Stimulated activated CD8-positive, alpha-beta memory T cell treated with anti-CD3 and anti-CD28 coated beads, Interleukin-4, amount 100 ng/mL, for 24 hours (primary cell): ENCODE results near the gene PWWP2B.
A peak's percentile ranks its signal among the peaks of the same experiment; 100 is the strongest.

Source experiments
- DNase-seq: peaks from one replicate; pipeline ENCODE4 v3.0.0-alpha.2; 2020; ENCODE audit warnings: low read depth

Gene PWWP2B

GRCh38 chr10:132394936-132395703 is 1.9 kb upstream of the PWWP2B start:
- no peak for DNase-seq

- no peak for DNase-seq
Observed at GRCh38 chr10:132395704-132396493, 1.1 kb upstream of the PWWP2B start.

DNA sequence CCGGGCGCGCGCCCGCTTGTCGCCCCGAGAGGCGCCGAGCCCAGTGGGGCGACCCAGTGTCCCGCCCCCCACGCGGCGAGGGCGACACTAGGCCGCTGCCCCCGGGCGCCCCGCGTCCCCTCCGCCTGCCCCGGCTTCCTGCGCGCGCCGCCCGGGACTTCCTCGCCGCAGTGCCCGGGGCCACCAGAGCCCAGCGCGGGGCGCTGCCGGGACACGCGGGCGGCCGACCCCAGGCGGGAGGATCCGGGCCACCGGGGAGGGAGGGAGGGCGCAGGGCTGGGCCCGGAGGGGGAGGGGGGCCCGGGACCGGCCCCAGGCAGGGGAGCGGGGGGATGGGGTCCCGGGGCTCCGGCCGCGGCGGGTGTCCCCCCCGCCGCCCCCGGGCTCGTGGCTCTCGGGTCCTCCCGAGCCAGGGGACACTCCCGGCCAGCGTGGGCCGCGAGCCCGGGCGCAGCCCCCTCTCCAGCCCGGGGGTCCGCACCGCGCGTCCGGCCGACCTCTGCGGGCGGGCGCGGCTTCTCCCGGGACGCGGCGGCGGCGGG is 435 bp upstream of the PWWP2B start:
- peak; percentile 24 for DNase-seq

GRCh38 chr10:132397671-132398565 is 918 bp downstream of the PWWP2B start:
- DNase-seq, result no peak

- DNase-seq, result no peak
Observed at GRCh38 chr10:132398566-132398991, 1.6 kb downstream of the PWWP2B start.

DNA sequence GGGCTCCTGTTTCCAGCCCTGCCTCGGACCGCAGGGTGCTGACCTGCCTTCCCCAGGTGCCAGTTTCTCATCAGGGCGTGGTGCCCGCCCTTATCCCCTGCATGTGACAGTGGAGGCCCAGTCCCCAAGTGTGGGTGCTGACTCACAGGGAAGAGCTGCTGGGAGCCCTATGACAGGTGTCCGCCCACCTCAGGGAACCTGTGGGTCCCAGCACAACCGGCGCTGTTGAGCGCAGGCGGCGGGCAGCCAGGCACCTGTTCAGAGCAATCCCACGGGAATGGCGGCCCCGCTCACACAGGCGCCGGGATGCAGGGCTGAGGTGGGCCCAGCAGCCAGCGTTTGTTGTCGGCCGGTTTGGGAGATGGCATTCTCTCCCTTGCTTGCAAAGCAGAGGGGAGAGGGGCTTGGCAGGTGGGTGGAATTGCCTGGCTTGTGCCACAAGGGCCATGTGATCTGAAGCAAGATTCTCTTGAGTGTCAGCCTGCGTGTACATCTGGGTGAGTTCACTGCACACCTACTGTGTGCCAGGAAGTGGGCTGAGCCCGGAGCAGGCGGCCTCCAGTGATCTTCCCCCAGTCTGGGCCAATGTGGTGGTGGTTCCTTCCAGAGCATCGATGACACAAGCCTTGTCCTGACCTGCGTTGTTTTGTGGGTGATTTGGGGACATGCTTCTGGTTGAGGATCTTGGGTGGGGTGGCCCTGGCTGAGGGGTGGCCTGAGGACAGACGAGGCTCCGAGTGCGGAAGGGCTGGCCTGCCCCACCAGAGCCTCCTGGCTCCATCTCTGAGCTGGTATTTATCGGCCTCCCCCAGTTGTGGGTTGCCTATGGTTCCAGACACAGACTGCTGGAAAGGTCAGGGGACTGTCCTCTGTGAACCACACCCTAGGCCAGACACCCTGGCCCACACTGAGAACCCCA is 2.4 kb downstream of the PWWP2B start:
- no peak for DNase-seq

DNA sequence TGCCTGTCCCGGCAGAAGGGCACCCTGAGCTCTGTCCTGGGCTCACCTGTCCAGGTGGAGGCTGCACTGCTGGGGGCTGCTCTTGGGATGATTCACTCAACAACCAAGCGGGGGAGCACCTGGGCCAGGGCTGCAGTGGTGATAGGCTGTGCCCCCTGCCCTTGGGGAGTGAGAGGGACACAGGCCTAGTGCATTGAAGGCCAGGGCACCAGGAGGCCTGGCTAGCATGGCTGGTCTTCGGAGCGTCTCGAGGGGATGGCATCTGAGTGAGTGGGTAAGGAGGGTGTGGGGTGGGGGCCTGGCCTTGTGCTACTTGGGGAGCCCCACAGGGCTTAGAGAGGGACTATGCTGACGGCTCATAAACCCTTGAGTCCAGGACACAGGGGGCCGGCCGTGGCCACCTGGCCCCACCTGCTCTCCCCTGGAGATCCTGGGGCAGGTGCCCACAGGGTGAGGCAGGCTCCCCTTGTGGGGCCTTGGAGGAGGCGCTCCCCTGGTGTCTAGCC is 3.1 kb downstream of the PWWP2B start:
- DNase-seq, result no peak

DNA sequence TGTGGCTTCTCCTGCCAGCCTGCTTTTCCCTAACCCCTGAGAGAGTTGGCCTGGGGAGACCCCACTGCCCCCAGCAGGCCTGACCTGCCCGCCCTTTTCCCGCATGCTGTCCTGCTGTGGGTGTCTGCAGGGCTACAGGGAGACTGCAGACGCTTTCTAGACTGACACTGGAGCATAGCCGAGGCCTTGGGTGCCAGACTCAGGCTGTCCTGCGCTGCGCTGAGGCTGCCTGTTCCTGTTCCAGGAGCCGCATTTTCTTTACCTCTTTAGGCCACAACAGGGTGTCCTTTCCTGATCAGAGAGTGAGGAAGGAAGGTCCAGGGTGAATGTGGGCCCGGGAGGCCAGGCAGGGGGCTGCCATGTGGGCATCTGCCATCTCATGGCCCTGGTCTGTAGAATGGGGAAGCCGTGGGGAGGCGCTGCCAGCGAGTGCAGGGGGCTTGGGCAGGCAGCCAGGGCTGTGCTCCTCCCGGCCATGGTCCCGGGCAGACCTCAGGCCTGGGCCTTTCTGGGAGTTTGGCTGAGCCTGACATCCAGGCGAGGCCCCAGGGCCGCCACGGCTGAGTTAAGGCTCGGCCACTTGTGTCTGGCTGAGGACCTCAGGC is 3.6 kb downstream of the PWWP2B start:
- DNase-seq, result no peak

DNA sequence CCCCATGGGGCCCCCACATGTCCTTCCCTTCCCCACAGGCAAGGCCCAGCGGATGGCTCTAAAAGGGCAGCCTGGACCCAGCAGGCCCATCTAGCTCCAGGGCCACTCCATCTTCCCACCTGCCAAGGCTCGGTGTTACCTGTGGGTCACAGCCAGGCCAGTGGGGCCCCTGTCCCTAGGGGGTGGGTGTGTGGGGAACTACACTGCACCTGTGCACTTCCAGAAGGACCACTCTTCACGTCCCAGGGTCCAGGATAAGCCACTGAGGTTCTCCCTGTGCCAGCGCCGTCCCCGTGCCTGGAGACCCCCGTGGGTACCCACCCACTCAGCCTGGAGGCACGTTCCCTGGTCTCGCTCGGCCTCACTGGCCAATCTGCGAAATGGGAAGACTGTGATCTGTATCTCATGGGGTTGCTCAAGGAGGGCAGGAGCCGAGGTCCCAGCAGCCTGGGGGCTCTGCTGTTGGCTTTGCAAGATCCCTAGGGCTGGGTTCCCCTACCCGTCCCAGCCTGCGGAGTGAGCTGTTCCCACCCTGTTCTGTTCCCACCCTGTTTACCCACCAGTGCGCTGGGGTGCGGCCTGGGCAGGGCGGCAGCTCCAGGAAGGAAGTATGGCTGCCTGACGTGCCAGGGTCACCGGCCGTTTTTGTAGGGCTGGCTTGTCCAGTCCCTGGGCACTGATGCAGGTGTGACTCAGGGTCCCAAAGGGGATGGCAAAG is 4.6 kb downstream of the PWWP2B start:
- no peak for DNase-seq

GRCh38 chr10:132402781-132403241 is 5.8 kb downstream of the PWWP2B start:
- no peak for DNase-seq

- no peak for DNase-seq
Observed at GRCh38 chr10:132403511-132404168, 6.6 kb downstream of the PWWP2B start.

DNA sequence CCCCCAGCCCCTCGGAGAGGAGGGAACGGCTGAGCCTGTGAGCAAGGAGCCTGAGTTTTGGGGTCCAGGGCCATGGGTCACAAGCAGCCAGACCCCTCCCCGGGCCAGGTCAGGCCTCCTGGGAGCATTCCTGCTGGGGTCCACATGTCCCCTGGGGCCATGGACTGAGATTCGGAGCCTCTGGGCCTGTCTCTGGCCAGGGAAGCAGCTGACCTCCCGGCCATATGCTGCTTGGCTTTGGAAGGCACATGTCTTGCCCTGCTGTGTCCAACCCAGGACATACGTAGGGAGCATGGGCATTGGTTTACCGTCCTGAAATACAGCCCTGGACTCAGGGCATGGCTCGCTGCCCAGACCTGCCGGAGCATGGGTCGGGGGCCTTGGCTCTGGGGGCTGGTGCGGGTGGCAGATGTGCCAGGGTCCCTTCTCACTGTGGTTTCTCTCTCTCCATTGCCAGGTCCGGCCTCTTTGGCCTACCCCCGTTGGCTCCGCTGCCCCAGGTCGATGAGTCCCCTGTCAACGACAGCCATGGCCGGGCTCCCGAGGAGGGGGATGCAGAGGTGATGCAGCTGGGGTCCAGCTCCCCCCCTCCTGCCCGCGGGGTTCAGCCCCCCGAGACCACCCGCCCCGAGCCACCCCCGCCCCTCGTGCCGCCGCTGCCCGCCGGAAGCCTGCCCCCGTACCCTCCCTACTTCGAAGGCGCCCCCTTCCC is 7.3 kb downstream of the PWWP2B start:
- DNase-seq, result no peak

- DNase-seq, result no peak
Observed at GRCh38 chr10:132404911-132405462, 8.0 kb downstream of the PWWP2B start.

- DNase-seq, result no peak
Observed at GRCh38 chr10:132405463-132405991, 8.5 kb downstream of the PWWP2B start.

DNA sequence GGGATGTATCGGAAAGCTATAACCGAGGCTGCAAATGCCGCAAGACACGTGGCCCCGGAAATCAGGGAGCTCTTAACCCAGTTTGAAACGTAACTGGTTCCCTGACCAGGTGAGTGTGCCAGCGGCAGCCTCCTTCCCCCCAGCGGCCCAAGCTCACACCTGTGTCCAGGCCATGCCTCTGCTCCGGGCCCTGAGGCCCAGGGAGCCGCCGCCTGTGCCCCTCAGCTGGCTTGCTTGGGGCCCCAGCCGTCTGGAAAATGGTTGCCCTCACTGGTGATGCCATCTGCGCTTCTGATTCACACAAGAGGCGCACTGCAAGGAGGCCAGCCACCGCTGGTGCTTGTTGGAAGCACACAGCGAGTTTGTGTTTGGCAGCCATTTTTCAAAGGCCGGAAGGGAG is 9.2 kb downstream of the PWWP2B start:
- DNase-seq, result no peak

DNA sequence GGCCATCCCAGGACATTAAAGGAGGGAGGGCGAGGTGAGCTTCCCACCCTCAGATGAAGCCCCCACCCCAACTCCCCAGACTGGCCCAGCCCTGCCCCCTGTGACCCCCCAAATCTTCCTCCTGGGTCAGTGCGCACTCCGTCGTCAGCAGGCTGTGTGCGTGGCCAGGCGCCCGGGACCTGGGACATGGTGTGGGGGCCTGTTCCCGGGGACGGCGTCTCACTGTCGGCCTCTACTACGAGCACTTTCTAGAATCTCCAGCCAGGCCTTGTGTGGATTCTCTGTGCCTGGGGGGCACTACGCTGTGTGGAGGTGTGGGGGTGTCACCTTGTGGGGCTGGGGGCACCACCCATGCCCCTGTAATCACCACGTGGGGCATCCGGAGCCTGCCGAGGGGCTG is 9.8 kb downstream of the PWWP2B start:
- DNase-seq, result no peak

DNA sequence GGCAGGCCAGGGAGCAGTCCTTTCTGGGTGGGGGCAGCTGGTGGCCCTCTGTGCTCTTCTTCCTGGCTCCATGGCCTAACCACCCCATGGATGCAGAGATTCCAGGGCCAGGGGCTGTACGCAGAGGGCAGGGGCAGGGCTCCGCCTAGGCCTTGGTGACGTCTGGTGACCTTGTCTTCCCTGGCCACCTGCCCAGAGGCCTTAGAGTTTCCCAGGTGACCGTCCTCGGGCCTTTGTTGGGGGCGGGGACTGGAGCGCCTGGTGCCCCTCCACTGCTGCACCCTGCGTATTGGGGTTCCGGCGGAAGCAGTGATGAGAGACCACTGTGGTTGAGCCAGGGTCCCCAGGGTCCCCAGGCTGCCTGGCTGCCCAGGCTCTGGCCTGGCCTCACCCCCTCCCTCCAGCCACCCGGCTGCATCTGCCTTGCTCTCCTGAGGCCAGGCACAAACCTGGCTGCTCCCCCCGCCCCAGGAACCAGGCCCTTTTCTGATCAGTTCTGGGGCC is 10.3 kb downstream of the PWWP2B start:
- DNase-seq, result no peak

DNA sequence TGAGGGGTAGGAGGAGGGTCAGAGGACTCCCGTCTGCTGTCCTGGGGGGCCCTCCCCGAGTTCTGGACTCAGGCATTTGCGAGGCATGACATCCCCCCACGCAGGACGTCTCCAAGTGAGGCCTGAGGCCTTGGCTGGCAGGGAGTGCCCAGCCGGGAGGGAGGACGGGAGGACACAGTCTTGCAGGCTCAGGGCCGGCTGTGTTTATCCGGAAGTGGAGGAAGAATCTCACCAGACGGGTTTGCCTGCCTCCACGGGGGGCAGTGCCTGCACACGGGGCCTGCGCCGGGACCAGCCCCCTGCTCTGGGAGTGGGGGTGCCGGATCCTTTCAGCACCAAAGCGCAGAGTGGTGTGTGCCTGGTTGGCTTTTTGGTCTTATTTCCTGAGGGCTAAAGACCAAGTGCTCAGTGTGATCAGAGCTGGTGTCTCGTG is 10.9 kb downstream of the PWWP2B start:
- DNase-seq, result no peak
